SJSA1 (cell line): ENCODE measurements around the gene TMEM95. TPM values are rescaled to one million over a fixed set of nuclear protein-coding genes. Genes with fewer than 3 reads are reported as not detected.

Experiments
- DNase-seq, 2 experiments: peaks; one replicate each; pipeline ENCODE4 v3.0.0-alpha.2; 2015 to 2020; ENCODE audit warnings: low spot score in 2 of 2, low read depth in 1 of 2
- H3K27ac ChIP-seq: fragments of 250-450 bp; sonication (Bioruptor Pico); 2 replicates; pipeline ENCODE4 v1.5.1; 2020; ENCODE audit warnings: mild to moderate bottlenecking, moderate library complexity
- H3K27me3 ChIP-seq: fragments of 250-450 bp; sonication (Bioruptor Pico); replicated peaks from 2 replicates; pipeline ENCODE4 v1.5.1; 2020; ENCODE audit warnings: mild to moderate bottlenecking, moderate library complexity
- H3K36me3 ChIP-seq: fragments of 250-450 bp; sonication (Bioruptor Pico); 2 replicates; pipeline ENCODE4 v1.5.1; 2020; ENCODE audit warnings: mild to moderate bottlenecking
- H3K4me1 ChIP-seq: fragments of 250-450 bp; sonication (Bioruptor Pico); replicated peaks from 2 replicates; pipeline ENCODE4 v1.6.1; 2021; ENCODE audit warnings: mild to moderate bottlenecking
- H3K4me3 ChIP-seq: fragments of 250-450 bp; sonication (Bioruptor Pico); 2 replicates; pipeline ENCODE4 v1.5.1; 2020; ENCODE audit warnings: mild to moderate bottlenecking
- H3K9me3 ChIP-seq: fragments of 250-450 bp; sonication (Bioruptor Pico); replicated peaks from 2 replicates; pipeline ENCODE4 v1.5.1; 2020; ENCODE audit warnings: mild to moderate bottlenecking
- total RNA-seq: library from RNA; depleted of rRNA; stranded (reverse); fragments of >200 nt; shearing (Covaris generic); gene quantifications from 2 replicates; pipeline ENCODE4 v1.2.3, GENCODE V29; 2014

TMEM95 gene
- total RNA-seq, 1 experiment from 2014 or later: not detected

DNA sequence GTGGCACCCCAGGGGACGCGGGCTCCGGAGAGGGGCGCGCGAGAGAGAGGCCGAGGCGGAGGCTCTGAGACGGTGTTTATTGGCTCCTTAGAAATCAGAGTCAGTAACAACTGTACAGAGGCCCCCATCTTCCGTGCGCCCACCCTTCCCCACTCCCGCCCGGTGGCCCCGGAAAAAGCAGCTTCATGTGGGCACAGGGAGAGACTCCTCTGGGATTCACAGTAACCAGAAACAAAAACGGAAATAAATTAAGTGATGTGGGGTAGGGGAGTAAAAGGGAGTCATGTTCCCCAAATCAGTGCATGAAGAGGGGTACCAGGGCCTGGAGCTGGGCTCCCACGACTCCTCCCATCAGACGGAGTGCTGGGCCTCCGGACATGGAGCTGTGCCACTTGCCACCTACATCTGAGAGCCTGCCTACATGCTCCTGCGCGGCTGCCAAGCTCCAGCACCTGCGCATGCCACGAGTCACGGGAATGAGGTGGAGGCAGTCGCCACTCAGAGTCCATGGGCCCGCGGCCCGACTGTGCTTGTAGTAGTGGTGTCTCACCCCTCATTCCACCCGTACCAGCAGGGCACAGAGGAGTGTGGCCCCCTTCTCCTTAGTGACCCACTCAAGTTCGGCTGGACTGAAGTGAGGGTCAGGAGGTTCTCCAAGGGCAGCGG lies 39.3 kb upstream of the TMEM95 start:
- peaks cover 74% of the 10 kb centered on the region for H3K36me3 ChIP-seq
- DNase-seq: no peak
- no peaks in the 10 kb centered on the region for H3K27me3 ChIP-seq
- H3K4me3 ChIP-seq: peak overlapping the region; percentile 88
- H3K9me3 ChIP-seq: no peaks in the 10 kb centered on the region
- peak overlapping the region; percentile 78 for H3K27ac ChIP-seq
- H3K4me1 ChIP-seq: peaks cover 30% of the 10 kb centered on the region

DNA sequence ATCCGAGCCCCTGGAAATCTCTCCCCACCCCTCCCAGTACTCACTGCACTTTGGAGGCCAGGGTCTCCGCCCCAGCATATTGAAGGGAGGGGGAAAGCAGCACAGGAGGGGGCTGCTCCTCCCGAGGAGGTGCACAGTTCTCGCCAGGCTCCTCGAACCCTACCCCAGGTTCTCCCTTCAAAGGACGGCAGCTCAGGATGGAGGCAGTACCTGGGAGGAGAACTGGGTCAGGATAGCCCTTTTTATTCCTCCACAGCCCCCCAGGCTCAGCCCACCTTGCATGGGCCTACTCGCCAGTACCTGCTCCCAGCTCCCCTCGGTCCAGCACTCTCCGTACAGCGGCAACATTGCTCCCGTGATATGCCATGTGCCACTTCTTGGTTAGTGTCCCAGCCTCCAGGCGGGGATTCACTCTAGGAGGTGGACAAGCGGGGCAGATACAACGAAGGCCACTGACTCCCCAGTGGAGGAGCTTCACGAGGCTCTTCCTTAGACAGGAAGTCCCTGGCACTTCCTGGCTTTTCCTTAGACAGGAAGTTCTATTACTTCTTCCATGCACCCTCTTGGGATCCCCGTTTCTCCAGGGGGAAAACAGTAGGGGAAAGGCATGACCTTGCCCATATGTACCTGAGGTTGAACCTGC lies 37.7 kb upstream of the TMEM95 start:
- Histone ChIP-seq H3K27me3 (no peaks in the 10 kb centered on the region), H3K9me3 (no peaks in the 10 kb centered on the region), H3K27ac (no peak overlapping the region), H3K36me3 (peaks cover 75% of the 10 kb centered on the region), H3K4me3 (no peak overlapping the region), H3K4me1 (peaks cover 30% of the 10 kb centered on the region)
- DNase-seq: no peak

DNA sequence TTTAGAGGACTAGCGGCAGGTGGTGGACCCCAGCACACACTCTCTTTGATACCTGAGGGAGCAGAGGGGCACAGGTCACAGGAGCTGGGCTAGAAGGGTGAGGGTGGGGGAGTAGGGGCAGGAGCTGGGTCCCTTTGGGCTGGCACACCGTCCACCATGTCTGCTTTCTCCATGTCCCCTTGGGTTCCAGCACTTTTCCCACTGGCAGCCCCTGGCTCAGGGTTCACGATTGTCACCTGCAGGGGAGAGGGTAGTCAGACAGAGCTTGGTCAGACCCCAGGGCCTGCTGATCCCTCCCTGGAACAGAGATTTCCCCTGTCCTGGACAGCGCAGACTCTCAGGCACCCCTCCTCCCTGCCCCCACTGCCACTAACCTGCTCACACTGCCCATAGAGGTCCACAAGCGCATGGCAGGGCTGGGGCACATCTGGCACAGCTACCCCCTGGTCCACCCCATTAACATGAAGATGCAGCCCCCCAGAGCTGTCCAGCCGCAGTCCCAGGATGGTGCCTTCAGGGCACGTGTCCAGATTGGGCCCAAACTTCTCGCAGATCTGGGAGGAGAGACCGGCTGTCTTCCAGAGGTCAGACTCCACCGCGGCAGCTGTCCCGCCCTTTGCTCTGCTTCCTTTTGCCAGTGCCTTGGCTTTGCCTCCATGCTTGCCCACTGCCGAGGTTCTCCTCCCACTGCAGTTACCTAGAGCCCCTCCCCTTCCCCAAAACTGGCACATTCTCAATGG lies 36.7 kb upstream of the TMEM95 start:
- no peak for DNase-seq
- H3K27me3 ChIP-seq: no peaks in the 10 kb centered on the region
- H3K9me3 ChIP-seq: no peaks in the 10 kb centered on the region
- H3K4me1 ChIP-seq: peaks cover 25% of the 10 kb centered on the region
- H3K4me3 ChIP-seq: no peak overlapping the region
- H3K36me3 ChIP-seq: peaks cover 75% of the 10 kb centered on the region
- H3K27ac ChIP-seq: no peak overlapping the region

DNA sequence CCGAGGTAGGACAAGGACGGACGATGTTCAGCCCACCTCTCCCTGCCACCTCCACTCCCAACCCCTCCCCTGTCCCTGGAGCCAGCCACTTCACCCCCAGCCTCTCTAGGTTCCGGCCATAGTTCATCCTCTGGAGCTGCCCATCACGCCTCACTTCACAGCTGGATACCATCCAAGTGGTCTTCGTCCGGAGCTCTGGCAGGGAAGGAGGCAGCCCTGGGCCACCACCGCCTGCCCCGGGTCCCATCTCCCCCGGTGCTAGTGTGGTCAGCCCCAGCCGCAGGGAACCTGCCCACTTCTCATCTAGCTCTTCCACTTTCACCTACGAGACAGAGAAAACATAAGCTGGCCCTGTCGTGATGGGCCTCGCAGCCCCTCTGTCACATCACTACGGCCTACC lies 33.5 kb upstream of the TMEM95 start:
- peaks cover 9% of the 10 kb centered on the region for H3K4me1 ChIP-seq
- peaks cover 71% of the 10 kb centered on the region for H3K36me3 ChIP-seq
- H3K27me3 ChIP-seq: no peaks in the 10 kb centered on the region
- no peak for DNase-seq
- no peaks in the 10 kb centered on the region for H3K9me3 ChIP-seq
- H3K27ac ChIP-seq: no peak overlapping the region
- H3K4me3 ChIP-seq: no peak overlapping the region

GRCh38 chr17:7322520-7323194 lies 32.3 kb upstream of the TMEM95 start:
- H3K36me3 ChIP-seq: peaks cover 72% of the 10 kb centered on the region
- no peaks in the 10 kb centered on the region for H3K9me3 ChIP-seq
- no peaks in the 10 kb centered on the region for H3K27me3 ChIP-seq
- DNase-seq: no peak
- H3K4me1 ChIP-seq: peaks cover 9% of the 10 kb centered on the region
- no peak overlapping the region for H3K27ac ChIP-seq
- H3K4me3 ChIP-seq: no peak overlapping the region

GRCh38 chr17:7323731-7324437 lies 31.1 kb upstream of the TMEM95 start:
- DNase-seq: peak; percentile 48 to 80
- Histone ChIP-seq H3K4me1 (peaks cover 19% of the 10 kb centered on the region), H3K27ac (no peak overlapping the region), H3K27me3 (no peaks in the 10 kb centered on the region), H3K9me3 (no peaks in the 10 kb centered on the region), H3K4me3 (no peak overlapping the region), H3K36me3 (peaks cover 62% of the 10 kb centered on the region)

DNA sequence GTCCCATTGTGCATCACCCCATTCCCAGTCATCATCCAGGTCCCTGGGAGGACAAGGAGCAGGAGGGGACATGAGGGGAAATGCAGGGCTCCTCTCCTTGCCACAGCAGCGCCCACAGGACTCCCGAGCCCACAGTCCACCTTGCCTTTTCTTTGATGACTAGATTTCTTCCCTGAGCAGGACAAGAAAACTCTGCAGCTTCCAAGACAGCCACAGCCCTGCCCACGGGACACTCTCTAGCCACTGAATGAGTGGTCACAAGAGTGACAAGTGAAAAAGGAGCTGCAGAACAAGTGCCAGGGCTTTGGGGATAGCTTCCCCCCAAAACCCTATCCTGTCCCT lies 30.5 kb upstream of the TMEM95 start:
- no peaks in the 10 kb centered on the region for H3K9me3 ChIP-seq
- peaks cover 60% of the 10 kb centered on the region for H3K36me3 ChIP-seq
- H3K27ac ChIP-seq: no peak overlapping the region
- H3K27me3 ChIP-seq: no peaks in the 10 kb centered on the region
- no peak for DNase-seq
- no peak overlapping the region for H3K4me3 ChIP-seq
- peaks cover 19% of the 10 kb centered on the region for H3K4me1 ChIP-seq

DNA sequence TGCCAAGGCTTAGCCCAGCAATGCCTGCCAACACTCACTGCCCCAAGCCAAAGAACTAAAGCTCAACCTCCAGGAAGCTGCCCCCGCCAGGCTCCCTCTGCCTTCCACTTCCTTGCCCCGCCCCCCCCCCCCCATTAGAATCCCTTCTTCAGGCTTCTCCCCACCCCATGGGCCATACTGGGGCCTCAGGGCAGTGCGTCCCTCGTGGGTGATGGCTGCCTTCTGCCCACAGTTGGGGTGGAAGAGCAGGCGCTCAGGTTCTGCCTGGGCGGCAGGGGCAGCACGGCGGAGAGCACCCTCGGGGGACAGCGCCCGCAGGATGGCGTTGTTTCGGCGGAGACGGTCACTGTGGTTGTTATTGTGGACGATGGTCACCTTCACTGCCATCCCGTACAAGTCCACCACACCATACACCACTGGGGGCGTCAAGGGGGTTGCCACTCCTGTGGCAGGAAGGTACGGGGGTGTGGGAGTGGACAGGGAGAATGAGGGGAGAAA lies 29.9 kb upstream of the TMEM95 start:
- Histone ChIP-seq H3K9me3 (no peaks in the 10 kb centered on the region), H3K27me3 (no peaks in the 10 kb centered on the region), H3K27ac (no peak overlapping the region), H3K4me3 (no peak overlapping the region), H3K4me1 (peaks cover 19% of the 10 kb centered on the region), H3K36me3 (peaks cover 60% of the 10 kb centered on the region)
- no peak for DNase-seq

DNA sequence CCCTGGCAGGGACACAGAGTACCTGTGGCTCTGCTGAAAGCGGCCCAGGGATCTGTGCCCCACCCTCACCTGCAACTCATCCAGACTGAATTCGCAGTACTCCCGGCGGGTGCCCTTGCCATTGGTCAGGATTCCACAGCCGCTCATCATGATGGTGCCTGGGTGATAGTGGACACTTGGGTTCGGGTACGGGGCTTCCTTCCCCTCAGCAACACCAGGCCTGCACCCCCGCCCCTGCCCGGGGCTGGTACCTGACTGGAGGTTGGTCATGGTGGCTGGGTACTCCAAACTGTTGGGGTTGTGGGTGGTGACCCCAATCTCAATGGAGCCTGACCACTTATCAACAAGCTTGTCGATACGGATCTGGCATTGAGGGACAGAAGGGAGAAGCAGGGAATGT lies 28.8 kb upstream of the TMEM95 start:
- Histone ChIP-seq H3K27ac (no peak overlapping the region), H3K4me3 (no peak overlapping the region), H3K9me3 (no peaks in the 10 kb centered on the region), H3K4me1 (peaks cover 23% of the 10 kb centered on the region), H3K36me3 (peaks cover 50% of the 10 kb centered on the region), H3K27me3 (no peaks in the 10 kb centered on the region)
- no peak for DNase-seq

DNA sequence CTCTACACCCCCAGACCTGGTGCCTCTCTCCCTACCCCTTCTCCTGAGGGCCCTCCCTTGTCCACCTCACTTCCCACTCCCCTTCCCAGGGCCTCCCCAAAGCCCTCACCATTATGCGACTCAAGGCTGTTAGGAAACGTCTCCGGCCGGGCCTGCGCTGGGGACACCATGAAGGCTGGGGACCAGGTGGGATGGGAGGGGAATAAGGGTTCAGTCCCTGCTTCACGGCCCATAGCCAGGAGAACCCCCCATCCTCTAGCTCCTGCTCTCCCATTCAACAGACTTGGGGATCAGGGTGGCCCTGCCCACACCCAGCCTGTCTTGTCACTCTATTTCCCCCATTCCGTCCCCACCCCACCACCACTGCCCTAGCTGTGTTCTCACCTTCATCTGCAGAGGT lies 27.9 kb upstream of the TMEM95 start:
- H3K27me3 ChIP-seq: no peaks in the 10 kb centered on the region
- H3K4me3 ChIP-seq: no peak overlapping the region
- no peaks in the 10 kb centered on the region for H3K9me3 ChIP-seq
- peaks cover 23% of the 10 kb centered on the region for H3K4me1 ChIP-seq
- no peak overlapping the region for H3K27ac ChIP-seq
- H3K36me3 ChIP-seq: peaks cover 42% of the 10 kb centered on the region
- peak in 1 of 2 experiments; percentile 38 for DNase-seq

DNA sequence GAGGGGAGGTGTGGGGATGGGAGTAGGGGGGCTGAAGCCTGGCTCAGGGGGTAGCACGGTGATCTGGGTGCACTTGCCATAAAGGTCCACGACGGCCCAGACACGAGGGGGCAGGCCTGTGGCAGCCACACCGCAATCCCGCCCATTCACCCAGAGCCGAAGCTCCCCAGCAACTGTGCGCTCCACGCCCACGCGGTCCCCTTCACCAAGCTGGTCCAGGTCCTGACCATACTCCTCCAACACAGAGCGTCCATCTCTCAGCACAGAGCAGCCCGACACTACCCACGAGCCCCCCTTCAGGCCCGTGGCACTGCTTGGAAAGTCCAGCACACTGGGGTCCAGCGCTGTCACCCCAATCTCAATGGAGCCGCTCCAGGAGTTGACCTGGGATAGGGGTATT lies 27.5 kb upstream of the TMEM95 start:
- Histone ChIP-seq H3K36me3 (peaks cover 38% of the 10 kb centered on the region), H3K4me3 (no peak overlapping the region), H3K9me3 (no peaks in the 10 kb centered on the region), H3K27ac (no peak overlapping the region), H3K4me1 (peaks cover 23% of the 10 kb centered on the region), H3K27me3 (no peaks in the 10 kb centered on the region)
- peak in 1 of 2 experiments; percentile 41 for DNase-seq

DNA sequence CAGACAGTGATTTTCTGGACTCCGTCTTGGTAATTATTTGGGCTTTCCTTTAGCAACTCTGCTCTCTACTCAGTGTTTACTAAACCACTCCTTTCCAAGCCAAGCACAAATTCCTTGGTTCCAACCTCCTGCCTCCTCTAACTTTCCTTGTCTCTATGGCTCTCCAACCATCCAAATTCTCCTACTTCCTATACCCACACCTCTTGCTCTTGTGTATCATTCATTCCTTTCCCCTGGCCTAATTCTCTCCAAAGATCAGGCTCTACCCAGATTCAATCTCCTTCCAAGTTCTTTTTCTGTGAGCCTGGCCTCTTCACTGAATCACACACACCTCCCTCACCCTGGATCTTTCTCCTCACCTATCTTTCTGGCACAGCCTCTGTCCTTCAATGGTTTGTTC lies 26.9 kb upstream of the TMEM95 start:
- Histone ChIP-seq H3K4me3 (peak overlapping the region; percentile 52; the same call in 1 of the 2 replicates), H3K36me3 (peaks cover 33% of the 10 kb centered on the region), H3K27me3 (no peaks in the 10 kb centered on the region), H3K27ac (no peak overlapping the region), H3K4me1 (peaks cover 23% of the 10 kb centered on the region), H3K9me3 (no peaks in the 10 kb centered on the region)
- DNase-seq: no peak

- Histone ChIP-seq H3K27ac (peak within 1 kb of the TSS; percentile 39), H3K36me3 (peaks cover 24% of the 10 kb centered on the region), H3K27me3 (no peaks in the 10 kb centered on the region), H3K9me3 (no peaks in the 10 kb centered on the region), H3K4me3 (peak within 1 kb of the TSS; percentile 52), H3K4me1 (peaks cover 20% of the 10 kb centered on the region)
- peak in 1 of 2 experiments; percentile 27 for DNase-seq
Observed at GRCh38 chr17:7328840-7329373, 26.0 kb upstream of the TMEM95 start, which contains the start of gene NEURL4. Gene NEURL4 (minus strand): TSS chr17:7329335. CDS start chr17:7329312, 23 bp downstream.
